SU-DHL-6 (cell line): ENCODE results near the gene NAA16.

Experiments
- EZH2phosphoT487 ChIP-seq: fragments of 200-600 bp; sonication (generic), shearing (Covaris generic); conservative IDR thresholded peaks from 2 replicates; pipeline ENCODE4 v1.6.1; 2018; ENCODE audit warnings: mild to moderate bottlenecking, antibody characterized with exemption, low read length, moderate library complexity, mixed read lengths
- TF ChIP-seq, protein P1 (sequence below): fragments of 200-600 bp; sonication (generic); IDR thresholded peaks from one replicate; pipeline ENCODE4 v1.5.1; 2017; ENCODE audit warnings: antibody characterized with exemption, mild to moderate bottlenecking, low read length, moderate library complexity; ENCODE audit not compliant: insufficient read depth, poor library complexity, severe bottlenecking

DNA sequence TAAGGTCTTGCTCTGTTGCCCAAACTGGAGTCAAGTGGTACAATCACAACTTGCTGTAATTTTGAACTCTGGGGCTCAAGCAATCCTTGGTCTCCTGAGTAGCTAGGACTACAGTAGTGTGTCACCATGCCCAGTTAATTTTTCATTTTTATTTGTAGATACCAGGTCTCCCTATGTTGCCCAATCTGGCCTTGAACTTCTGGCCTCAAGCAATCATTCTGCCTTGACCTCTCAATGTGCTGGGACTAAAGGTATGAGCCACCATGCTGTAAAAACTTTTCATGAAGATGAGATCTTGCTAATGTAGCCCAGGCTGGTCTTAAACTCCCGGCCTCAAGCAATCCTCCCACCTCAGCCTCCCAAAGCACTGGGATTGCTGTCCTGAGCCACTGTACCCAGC lies 15.1 kb upstream of the NAA16 start:
- TF ChIP-seq, protein P1, sequence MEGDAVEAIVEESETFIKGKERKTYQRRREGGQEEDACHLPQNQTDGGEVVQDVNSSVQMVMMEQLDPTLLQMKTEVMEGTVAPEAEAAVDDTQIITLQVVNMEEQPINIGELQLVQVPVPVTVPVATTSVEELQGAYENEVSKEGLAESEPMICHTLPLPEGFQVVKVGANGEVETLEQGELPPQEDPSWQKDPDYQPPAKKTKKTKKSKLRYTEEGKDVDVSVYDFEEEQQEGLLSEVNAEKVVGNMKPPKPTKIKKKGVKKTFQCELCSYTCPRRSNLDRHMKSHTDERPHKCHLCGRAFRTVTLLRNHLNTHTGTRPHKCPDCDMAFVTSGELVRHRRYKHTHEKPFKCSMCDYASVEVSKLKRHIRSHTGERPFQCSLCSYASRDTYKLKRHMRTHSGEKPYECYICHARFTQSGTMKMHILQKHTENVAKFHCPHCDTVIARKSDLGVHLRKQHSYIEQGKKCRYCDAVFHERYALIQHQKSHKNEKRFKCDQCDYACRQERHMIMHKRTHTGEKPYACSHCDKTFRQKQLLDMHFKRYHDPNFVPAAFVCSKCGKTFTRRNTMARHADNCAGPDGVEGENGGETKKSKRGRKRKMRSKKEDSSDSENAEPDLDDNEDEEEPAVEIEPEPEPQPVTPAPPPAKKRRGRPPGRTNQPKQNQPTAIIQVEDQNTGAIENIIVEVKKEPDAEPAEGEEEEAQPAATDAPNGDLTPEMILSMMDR: no peak
- TF ChIP-seq EZH2phosphoT487: no peak
